ENCODE measurements around the gene NFRKB.
"Not testable (repeated sequence)": the region's sequence is repeated elsewhere in the genome, so short reads cannot be mapped to it uniquely, and the experiment has no call there.

The NFRKB gene

DNA sequence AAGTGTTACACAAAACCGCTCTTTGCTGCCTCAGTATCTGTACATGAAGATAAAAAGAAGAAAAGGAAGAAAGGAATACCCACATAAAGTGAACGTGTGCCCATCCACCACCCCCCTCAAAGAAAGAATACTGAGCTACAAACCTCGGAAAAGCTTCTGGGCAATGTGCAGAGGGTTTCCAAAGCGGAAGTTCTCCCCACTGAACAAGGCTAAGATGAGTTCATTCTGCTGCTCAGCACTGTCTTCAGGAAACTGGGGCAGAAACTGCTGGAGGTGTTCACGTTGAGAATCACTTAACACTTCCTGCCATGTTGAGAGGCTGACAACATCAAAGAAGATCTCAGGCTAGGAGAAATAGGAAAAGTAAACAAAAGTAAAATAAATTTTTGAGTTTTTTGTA lies 6.9 kb downstream of the NFRKB start:
- DNase-seq: no peak

DNA sequence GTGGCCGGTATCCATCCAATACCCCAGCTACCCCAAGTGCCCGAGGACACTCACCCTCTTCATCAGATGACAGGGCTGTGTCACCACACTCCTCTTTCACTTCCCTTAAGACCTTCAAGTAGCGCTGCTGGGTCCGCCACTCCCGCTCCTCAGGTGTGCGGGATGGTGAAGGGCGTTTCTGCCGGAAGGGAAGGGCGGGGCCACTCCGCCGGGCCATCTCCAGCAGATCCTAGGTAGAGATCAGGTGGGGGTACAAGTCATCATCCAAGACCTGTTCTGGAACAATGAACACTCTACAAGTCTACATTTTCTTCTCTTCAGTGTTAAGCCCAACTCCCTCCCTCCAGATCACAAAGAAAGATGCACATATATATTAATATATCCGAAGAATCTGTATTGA lies 10.0 kb downstream of the NFRKB start:
- no peak for DNase-seq

DNA sequence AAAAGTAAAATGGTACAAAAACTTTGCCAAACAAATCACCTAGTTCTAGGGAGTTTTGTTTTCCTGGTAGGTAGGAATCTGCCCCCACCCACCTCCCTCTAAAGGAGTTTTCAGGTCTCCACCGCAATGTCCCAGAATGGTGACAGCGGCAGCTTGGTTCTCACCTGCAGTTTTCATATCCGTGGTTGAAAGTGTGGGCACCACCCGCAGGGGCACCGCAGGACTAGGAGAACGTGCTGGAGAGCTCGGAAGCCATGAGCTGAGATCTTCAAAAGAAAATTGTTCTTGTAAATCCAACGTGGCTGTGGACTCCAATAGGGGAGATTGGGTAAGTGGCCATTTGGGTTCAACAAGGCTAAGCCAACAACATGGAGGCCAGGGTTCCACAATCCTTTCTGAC lies 10.8 kb downstream of the NFRKB start:
- DNase-seq: no peak

GRCh38 chr11:129881570-129882170 lies 13.7 kb downstream of the NFRKB start:
- peak; percentile 34 to 41 for DNase-seq

DNA sequence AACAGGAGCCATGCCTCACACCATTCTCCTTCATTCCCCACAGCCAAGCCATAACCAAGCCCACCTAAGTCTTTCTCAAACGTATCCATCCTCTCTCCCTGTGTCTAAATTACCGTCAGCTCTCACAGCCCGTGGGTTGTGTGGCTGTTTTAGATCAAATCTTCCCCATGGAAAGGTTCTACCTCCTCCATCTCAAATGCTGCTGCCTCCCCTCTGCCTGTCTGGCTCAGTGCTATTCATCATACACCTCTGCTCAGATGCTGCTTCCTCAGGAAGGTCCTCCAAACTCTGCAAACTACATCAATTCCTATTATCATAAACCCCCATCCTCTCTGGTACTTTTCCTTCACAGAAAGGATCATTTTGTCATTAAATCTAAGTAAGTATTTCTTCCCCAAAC lies 15.1 kb downstream of the NFRKB start:
- no peak for DNase-seq

DNA sequence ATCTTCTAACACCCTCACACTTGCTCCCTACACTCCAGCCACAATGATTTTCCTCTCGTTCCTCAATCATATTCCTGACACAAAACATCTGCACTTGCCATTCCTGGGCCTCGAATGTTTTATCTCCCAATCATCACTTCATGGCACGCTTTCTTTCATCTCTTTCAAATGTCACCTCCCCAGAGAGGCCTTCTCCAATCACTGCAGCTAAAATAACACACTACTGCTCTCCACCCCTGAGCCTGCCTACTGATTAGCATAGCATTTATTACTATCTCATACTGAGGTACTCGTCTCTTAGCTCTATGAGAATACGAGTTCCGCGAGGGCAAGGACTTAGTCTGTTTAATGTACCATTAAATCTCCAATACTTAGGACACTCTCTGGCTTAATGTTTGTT lies 23.5 kb downstream of the NFRKB start:
- DNase-seq: no peak

- DNase-seq: not testable (repeated sequence)
Observed at GRCh38 chr11:129868626-129869025, 26.8 kb downstream of the NFRKB start.

DNA sequence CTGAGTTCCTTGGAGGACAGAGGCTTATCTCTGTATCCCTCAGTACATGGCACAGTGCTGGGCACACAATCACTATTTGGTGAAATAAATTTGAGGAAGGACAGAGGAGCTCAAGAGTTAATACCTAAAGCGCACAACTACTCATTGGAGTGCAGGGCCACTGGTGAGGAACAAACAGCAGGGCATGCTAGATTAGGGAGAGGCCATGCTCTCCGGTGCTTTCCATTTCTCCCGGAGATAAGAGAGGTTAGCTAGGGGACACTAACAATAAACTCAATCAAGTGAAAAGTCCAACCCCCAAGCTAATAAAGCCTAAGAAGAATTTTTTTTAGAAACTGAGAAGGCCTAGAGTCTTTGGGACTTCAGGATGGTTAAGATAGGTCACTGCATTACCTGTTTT lies 29.1 kb downstream of the NFRKB start:
- DNase-seq: no peak

DNA sequence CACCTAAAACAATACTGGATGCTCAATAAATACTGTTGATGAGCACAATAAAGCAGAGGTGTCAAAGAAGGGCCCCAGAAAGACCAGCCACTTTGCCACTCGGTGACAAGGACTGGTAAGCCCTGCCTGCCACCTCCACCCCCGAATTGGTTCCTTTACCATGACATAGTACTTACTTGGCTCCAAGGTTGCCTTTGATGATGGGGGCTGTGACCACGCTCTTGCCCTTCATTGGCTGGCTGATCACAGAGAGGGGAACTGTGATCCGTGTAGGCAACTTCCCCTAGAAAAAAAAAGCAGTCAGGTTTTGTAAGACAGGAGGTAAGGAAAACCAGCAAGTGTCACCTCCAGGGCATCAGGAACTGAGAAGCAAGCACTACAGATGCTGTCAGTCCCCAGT lies 29.7 kb downstream of the NFRKB start:
- no peak for DNase-seq

- DNase-seq: no peak
Observed at GRCh38 chr11:129864811-129865210, 30.6 kb downstream of the NFRKB start.

- DNase-seq: no peak
Observed at GRCh38 chr11:129861702-129862522, 33.5 kb downstream of the NFRKB start.

- no peak for DNase-seq
Observed at GRCh38 chr11:129856036-129856435, 39.3 kb downstream of the NFRKB start.

DNA sequence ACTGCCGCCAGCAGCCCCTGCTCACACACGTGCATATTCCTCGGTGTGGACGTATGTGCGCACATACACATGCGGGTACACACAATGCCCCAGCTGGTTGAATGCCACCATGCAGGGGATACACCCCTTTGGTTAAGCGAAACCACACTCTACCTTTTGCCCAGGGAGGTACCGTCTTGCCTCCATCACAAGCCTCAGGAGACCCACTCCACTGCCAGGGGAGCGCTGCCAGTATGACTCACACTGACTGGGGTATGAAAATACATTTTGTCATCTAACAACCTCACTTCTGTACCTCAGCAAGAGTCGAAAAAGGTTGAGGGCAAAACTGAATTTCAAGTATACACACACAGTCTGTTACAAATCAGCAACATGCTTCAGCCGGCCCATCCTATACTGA lies 40.3 kb downstream of the NFRKB start:
- DNase-seq: no peak

DNA sequence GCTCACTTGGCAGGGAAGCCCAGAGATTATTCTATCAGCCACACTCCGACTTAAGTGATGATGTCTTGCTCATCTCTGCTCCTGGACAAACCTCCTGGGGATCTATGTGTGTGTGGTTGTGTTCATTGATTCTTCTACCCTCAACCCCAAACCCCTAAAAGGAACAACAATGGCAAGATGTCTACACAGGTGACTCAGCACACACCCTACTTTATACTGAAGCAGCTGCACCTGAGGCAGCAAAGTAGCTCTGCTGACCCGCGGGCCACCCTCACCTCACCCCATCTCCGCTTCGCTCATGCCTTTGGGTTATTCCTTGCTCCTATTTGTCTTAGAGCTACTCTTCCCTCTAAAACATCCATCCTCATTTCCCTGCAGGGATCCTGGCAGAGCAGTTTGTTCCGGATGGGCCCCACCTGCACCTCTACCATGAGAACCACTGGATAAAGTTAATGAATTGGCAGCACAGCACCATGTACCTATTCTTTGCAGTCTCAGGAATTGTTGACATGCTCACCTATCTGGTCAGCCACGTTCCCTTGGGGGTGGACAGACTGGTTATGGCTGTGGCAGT lies 41.1 kb downstream of the NFRKB start:
- DNase-seq: no peak

DNA sequence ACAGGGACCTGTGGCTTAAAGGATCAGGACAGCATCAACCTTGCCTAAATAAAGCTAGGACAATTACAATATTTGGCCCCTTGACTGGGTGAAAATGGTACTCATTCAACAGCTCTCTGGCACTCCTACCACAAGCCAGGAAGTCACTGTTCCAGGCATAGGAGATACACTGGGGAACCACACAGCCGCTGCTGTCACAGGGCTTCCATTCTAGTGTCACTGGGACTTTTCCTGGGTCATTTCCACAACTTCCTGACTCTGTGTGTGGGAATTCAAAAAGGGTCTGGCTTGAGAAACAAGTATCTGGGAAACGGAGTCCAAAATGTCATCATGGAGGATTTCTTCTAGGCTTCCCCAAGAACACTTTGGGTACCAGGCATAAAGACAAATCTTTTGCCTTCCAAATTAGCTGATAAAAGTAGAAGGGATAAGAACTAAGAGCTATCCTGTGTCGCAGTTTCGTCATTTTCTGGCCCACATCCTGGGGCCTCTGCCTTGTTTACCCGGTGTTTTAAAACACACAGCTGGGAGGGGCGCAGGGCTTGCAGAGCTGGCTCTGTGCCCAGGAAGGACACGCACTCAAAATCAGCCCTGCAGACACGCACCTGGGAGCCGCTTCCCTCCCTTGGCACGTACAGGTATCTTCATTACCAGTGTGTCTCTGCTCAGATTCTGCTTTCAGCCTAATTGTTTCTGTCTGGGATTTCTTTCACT lies 41.7 kb downstream of the NFRKB start:
- DNase-seq: peak; percentile 41 to 42

GRCh38 chr11:129852125-129852740 lies 43.1 kb downstream of the NFRKB start:
- DNase-seq: no peak

GRCh38 chr11:129849447-129850130 lies 45.8 kb downstream of the NFRKB start:
- DNase-seq: no peak

DNA sequence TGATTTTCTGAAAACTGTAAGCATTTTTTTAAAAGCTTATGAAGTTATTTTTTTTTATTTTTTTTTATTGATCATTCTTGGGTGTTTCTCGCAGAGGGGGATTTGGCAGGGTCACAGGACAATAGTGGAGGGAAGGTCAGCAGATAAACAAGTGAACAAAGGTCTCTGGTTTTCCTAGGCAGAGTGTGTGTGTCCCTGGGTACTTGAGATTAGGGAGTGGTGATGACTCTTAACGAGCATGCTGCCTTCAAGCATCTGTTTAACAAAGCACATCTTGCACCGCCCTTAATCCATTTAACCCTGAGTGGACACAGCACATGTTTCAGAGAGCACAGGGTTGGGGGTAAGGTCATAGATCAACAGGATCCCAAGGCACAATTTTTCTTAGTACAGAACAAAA lies 48.0 kb downstream of the NFRKB start:
- not testable (repeated sequence) for DNase-seq

DNA sequence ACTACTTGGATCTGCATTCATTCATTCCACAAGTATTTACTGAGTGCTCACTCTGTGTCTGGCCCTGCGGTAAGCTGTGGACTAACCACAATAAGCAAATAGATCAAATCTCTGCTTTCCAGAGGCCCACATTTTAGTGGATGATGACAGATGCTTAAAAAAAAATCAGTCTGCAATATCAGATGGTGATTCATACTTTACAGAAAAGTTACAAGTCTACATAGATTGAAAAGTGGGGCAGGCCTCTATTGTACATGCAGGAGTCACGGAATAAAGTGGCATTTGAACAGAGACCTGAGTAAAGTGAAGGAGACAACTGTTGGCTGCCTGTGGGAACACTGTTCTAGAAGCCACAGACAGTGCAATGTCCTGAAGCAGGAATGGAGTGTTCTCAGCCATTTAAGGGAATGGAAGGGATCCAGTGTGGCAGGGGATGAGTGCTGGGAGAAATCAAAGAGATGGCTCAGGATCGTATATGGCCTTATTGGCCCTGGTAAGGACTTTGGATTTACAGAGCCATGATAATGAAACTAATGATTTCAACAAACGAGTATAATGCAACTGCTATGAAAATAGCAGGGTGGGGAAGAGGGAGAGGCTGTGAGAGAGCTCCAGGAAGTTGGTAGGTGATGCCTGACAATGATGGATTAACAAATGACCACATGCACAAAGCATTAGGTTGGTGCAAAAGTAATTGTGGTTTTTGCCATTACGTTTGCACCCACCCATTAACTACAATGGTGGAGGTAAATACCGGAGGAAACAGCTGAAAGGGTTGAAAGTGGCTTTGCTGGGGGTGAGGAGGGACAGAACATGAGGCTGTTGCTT lies 48.7 kb downstream of the NFRKB start:
- DNase-seq: peak in 1 of 2 experiments; percentile 18

Measured in activated CD4-positive, alpha-beta T cell treated with anti-CD3 and anti-CD28 coated beads, Interleukin-2, amount 50 U/mL, for 4 hours (primary cell).